CD4-positive, alpha-beta memory T cell (primary cell): ENCODE results near the gene MOV10L1. TPM values are rescaled to one million over a fixed set of nuclear protein-coding genes. Genes with fewer than 3 reads are reported as not detected.

Source experiments
- CTCF ChIA-PET: fragments of 350-600 bp; sonication (Branson Sonifier 250); formaldehyde crosslinking; loops from one replicate; lab custom pipeline; 2021; ENCODE audit warnings: inconsistent platforms; ENCODE audit not compliant: partially characterized antibody; lab: Charles Lee
- POLR2A ChIA-PET: fragments of 350-600 bp; sonication (Branson Sonifier 250); formaldehyde crosslinking; loops from one replicate; lab custom pipeline; 2021; ENCODE audit not compliant: partially characterized antibody; lab: Charles Lee
- DNase-seq, 5 donors: peaks; one replicate each; pipeline versions ENCODE4 v3.0.0 to v3.0.0-alpha.2; 2020 to 2022; ENCODE audit warnings: mixed read lengths in 1 of 5
- H3K27ac ChIP-seq: one replicate; pipeline ENCODE4 v1.7.0; 2013; ENCODE audit warnings: low read depth, low read length
- H3K27me3 ChIP-seq: 2 replicates; pipeline ENCODE4 v1.7.0; 2013; ENCODE audit warnings: mild to moderate bottlenecking, low read length, moderate library complexity; ENCODE audit not compliant: insufficient read depth
- H3K36me3 ChIP-seq: 2 replicates; pipeline ENCODE4 v1.7.0; 2013; ENCODE audit warnings: mild to moderate bottlenecking, low read length, moderate library complexity; ENCODE audit not compliant: insufficient read depth
- H3K4me1 ChIP-seq: 2 replicates; pipeline ENCODE4 v1.7.0; 2013; ENCODE audit warnings: mild to moderate bottlenecking, low read length, moderate library complexity; ENCODE audit not compliant: insufficient read depth
- H3K4me3 ChIP-seq, 2 donors: one replicate each; pipeline ENCODE4 v1.7.0; 2013; ENCODE audit warnings: low read length in 2 of 2, mild to moderate bottlenecking in 1 of 2
- H3K9me3 ChIP-seq, 2 donors: one replicate each; pipeline ENCODE4 v1.7.0; 2013; ENCODE audit warnings: low read length in 2 of 2, control low read depth in 1 of 2; ENCODE audit not compliant: control insufficient read depth in 1 of 2
- H3K27ac Mint-ChIP-seq, 7 donors: one replicate each; pipeline ENCODE4 v1.8.0; 2020 to 2021; ENCODE audit warnings: mixed read lengths in 7 of 7, mild to moderate bottlenecking in 6 of 7, inconsistent platforms in 3 of 7, moderate library complexity in 3 of 7
- H3K27me3 Mint-ChIP-seq, 2 donors: one replicate each; pipeline ENCODE4 v1.8.0; 2020 to 2021; ENCODE audit warnings: mixed read lengths in 2 of 2
- H3K36me3 Mint-ChIP-seq, 2 donors: one replicate each; pipeline ENCODE4 v1.8.0; 2020 to 2021; ENCODE audit warnings: mixed read lengths in 2 of 2, inconsistent platforms in 1 of 2, mild to moderate bottlenecking in 1 of 2
- H3K4me1 Mint-ChIP-seq, 4 donors: one replicate each; pipeline ENCODE4 v1.8.0; 2020 to 2021; ENCODE audit warnings: mixed read lengths in 4 of 4, mild to moderate bottlenecking in 1 of 4
- H3K4me3 Mint-ChIP-seq, 8 donors: one replicate each; pipeline ENCODE4 v1.8.0; 2020 to 2021; ENCODE audit warnings: mixed read lengths in 8 of 8, mild to moderate bottlenecking in 7 of 8, moderate library complexity in 6 of 8, inconsistent platforms in 3 of 8
- H3K9me3 Mint-ChIP-seq, 8 donors: one replicate each; pipeline ENCODE4 v1.8.0; 2020 to 2021; ENCODE audit warnings: mixed read lengths in 8 of 8, mild to moderate bottlenecking in 5 of 8, inconsistent platforms in 3 of 8, moderate library complexity in 1 of 8
- intact Hi-C: fragments of 100-400 bp; cut with micrococcal nuclease; formaldehyde crosslinking; loops from one replicate; pipeline ENCODE4 v1.15.1; 2023
- polyA plus RNA-seq, 2 donors: library from polyadenylated mRNA; unstranded; fragments of 300-500 nt; fragmentation: Illumina TruSeq; gene quantifications; one replicate each; pipeline ENCODE4 v1.2.3, GENCODE V29; 2021
- total RNA-seq, 2 experiments: library from RNA; stranded (reverse); gene quantifications; one replicate each; pipeline ENCODE4 v1.2.3, GENCODE V29; 2021

The MOV10L1 gene
- total and polyA plus RNA-seq, 4 experiments from 2014 or later = not detected

GRCh38 chr22:50173311-50173982 lies 83.6 kb downstream of the MOV10L1 start:
- CTCF ChIA-PET = no interaction called here
- H3K36me3 Mint-ChIP-seq = no peaks in the 10 kb centered on the region

GRCh38 chr22:50173983-50174355 lies 84.2 kb downstream of the MOV10L1 start:
- POLR2A ChIA-PET = no interaction called here
- Mint-ChIP-seq H3K27ac (no peak overlapping the region), H3K9me3 (no peaks in the 10 kb centered on the region), H3K4me1 (peaks cover 0 to 5% (median under 1%) of the 10 kb centered on the region in 4 donors), H3K4me3 (no peak overlapping the region), H3K27me3 (peaks cover 13 to 14% of the 10 kb centered on the region in 2 donors), H3K36me3 (no peaks in the 10 kb centered on the region)
- no peaks in the 10 kb centered on the region for H3K4me1 ChIP-seq
- H3K27ac ChIP-seq = no peak overlapping the region
- DNase-seq = no peak
- no peaks in the 10 kb centered on the region for H3K36me3 ChIP-seq
- no peaks in the 10 kb centered on the region for H3K9me3 ChIP-seq
- H3K4me3 ChIP-seq = no peak overlapping the region
- intact Hi-C loops = no loop called here
- peaks cover 4% of the 10 kb centered on the region for H3K27me3 ChIP-seq
- CTCF ChIA-PET = no interaction called here

More at GRCh38 chr22:50173311-50173982, 83.6 kb downstream of the MOV10L1 start:
- Histone ChIP-seq H3K9me3 (no peaks in the 10 kb centered on the region), H3K27me3 (peaks cover 9% of the 10 kb centered on the region), H3K4me3 (no peak overlapping the region), H3K4me1 (no peaks in the 10 kb centered on the region), H3K27ac (no peak overlapping the region), H3K36me3 (no peaks in the 10 kb centered on the region)
- H3K4me1 Mint-ChIP-seq = peaks cover 0 to 8% (median under 1%) of the 10 kb centered on the region in 4 donors
- POLR2A ChIA-PET = interaction anchor here (1.5 kb wide), 1 partner anchor 17 kb away, joined by 4 read pairs; no protein-coding TSS in a partner anchor
- DNase-seq = no peak
- peaks cover 18% of the 10 kb centered on the region in 2 donors for H3K27me3 Mint-ChIP-seq
- no peak overlapping the region for H3K27ac Mint-ChIP-seq
- peaks cover 0 to 2% (median 0%) of the 10 kb centered on the region in 8 donors for H3K9me3 Mint-ChIP-seq
- intact Hi-C loops = no loop called here
- H3K4me3 Mint-ChIP-seq = no peak overlapping the region

GRCh38 chr22:50174382-50175190 lies 84.8 kb downstream of the MOV10L1 start:
- ChIA-PET CTCF (no interaction called here), POLR2A (no interaction called here)
- no peak overlapping the region for H3K27ac Mint-ChIP-seq
- no peak overlapping the region for H3K4me3 Mint-ChIP-seq
- no peaks in the 10 kb centered on the region for H3K9me3 ChIP-seq
- H3K36me3 Mint-ChIP-seq = no peaks in the 10 kb centered on the region
- no peak overlapping the region for H3K4me3 ChIP-seq
- no peak for DNase-seq
- no peaks in the 10 kb centered on the region for H3K27me3 ChIP-seq
- intact Hi-C loops = no loop called here
- no peak overlapping the region for H3K27ac ChIP-seq
- H3K27me3 Mint-ChIP-seq = peaks cover 11 to 12% of the 10 kb centered on the region in 2 donors
- no peaks in the 10 kb centered on the region for H3K36me3 ChIP-seq
- H3K4me1 ChIP-seq = no peaks in the 10 kb centered on the region
- H3K9me3 Mint-ChIP-seq = no peaks in the 10 kb centered on the region
- H3K4me1 Mint-ChIP-seq = peaks cover 0 to 2% (median under 1%) of the 10 kb centered on the region in 4 donors

- POLR2A ChIA-PET = no interaction called here
- intact Hi-C loops = no loop called here
Measured at GRCh38 chr22:50175191-50175461, 85.3 kb downstream of the MOV10L1 start.

GRCh38 chr22:50175921-50176849 lies 86.4 kb downstream of the MOV10L1 start:
- CTCF ChIA-PET = no interaction called here
- Mint-ChIP-seq H3K36me3 (no peaks in the 10 kb centered on the region), H3K27ac (peak overlapping the region in 1 of 7 donors; percentile 24), H3K27me3 (peaks cover 9 to 11% of the 10 kb centered on the region in 2 donors), H3K4me1 (peaks cover 0 to 5% (median 2%) of the 10 kb centered on the region in 4 donors), H3K4me3 (no peak overlapping the region), H3K9me3 (no peaks in the 10 kb centered on the region)
- Histone ChIP-seq H3K27me3 (no peaks in the 10 kb centered on the region), H3K27ac (no peak overlapping the region), H3K4me3 (no peak overlapping the region), H3K9me3 (no peaks in the 10 kb centered on the region), H3K36me3 (no peaks in the 10 kb centered on the region), H3K4me1 (no peaks in the 10 kb centered on the region)
- intact Hi-C loops = no loop called here
- DNase-seq = peak in 1 of 5 donors; percentile 20
- POLR2A ChIA-PET = no interaction called here

More at GRCh38 chr22:50175191-50175461, 85.3 kb downstream of the MOV10L1 start:
- Histone ChIP-seq H3K27ac (no peak overlapping the region), H3K36me3 (no peaks in the 10 kb centered on the region), H3K9me3 (no peaks in the 10 kb centered on the region), H3K4me1 (no peaks in the 10 kb centered on the region), H3K4me3 (no peak overlapping the region), H3K27me3 (no peaks in the 10 kb centered on the region)
- CTCF ChIA-PET = no interaction called here
- no peaks in the 10 kb centered on the region for H3K36me3 Mint-ChIP-seq
- no peak for DNase-seq
- H3K4me1 Mint-ChIP-seq = peaks cover 0 to 5% (median 3%) of the 10 kb centered on the region in 4 donors
- H3K9me3 Mint-ChIP-seq = no peaks in the 10 kb centered on the region
- H3K4me3 Mint-ChIP-seq = no peak overlapping the region
- H3K27me3 Mint-ChIP-seq = peaks cover 12 to 14% of the 10 kb centered on the region in 2 donors
- no peak overlapping the region for H3K27ac Mint-ChIP-seq

GRCh38 chr22:50176850-50177536 lies 87.2 kb downstream of the MOV10L1 start:
- ChIA-PET CTCF (no interaction called here), POLR2A (no interaction called here)
- H3K4me1 ChIP-seq = no peaks in the 10 kb centered on the region
- H3K4me3 ChIP-seq = no peak overlapping the region
- H3K4me3 Mint-ChIP-seq = no peak overlapping the region
- H3K36me3 ChIP-seq = no peaks in the 10 kb centered on the region
- H3K4me1 Mint-ChIP-seq = peaks cover 0 to 5% (median 2%) of the 10 kb centered on the region in 4 donors
- peaks cover 5 to 10% of the 10 kb centered on the region in 2 donors for H3K27me3 Mint-ChIP-seq
- no peak overlapping the region for H3K27ac Mint-ChIP-seq
- H3K9me3 ChIP-seq = no peaks in the 10 kb centered on the region
- H3K27ac ChIP-seq = no peak overlapping the region
- no peaks in the 10 kb centered on the region for H3K9me3 Mint-ChIP-seq
- intact Hi-C loops = no loop called here
- DNase-seq = peak in 1 of 5 donors; percentile 22
- H3K36me3 Mint-ChIP-seq = no peaks in the 10 kb centered on the region
- no peaks in the 10 kb centered on the region for H3K27me3 ChIP-seq
